ENCODE data around the gene GFER. TPM values are rescaled to one million over a fixed set of nuclear protein-coding genes. Genes with fewer than 3 reads are reported as not detected.
A peak's percentile ranks its signal among the peaks of the same experiment; 100 is the strongest.

GFER gene
- polyA plus RNA-seq, 1 experiment: 15.8 TPM

GRCh38 chr16:2025251-2025650, 41.3 kb downstream of the GFER start:
- no peak for TF ChIP-seq CTCF (IDR thresholded peaks at IDR 0.05; ENCODE audit: low read depth, low read length)
- H3K9me3 ChIP-seq (ENCODE audit: control insufficient read depth, insufficient read depth, low read length): no peaks in the 10 kb centered on the region; the same call in 1 of the 2 replicates
- CTCF ChIA-PET: interaction anchor here (4.6 to 5.4 kb wide), 2 partner anchors 31 to 115 kb away, joined by 49 to 87 read pairs; no protein-coding TSS in a partner anchor
- H3K27ac ChIP-seq (ENCODE audit: low read depth, low read length): no peak overlapping the region
- no peak overlapping the region for H3K4me3 ChIP-seq (ENCODE audit: low read depth, low read length)
- DNase-seq (ENCODE audit: low read depth, low spot score): no peak
- POLR2A ChIA-PET: interaction anchor here (1.1 to 3.8 kb wide), 2 partner anchors 61 to 130 kb away, joined by 3 to 22 read pairs; partner anchors contain the start of gene TRAF7
- peaks cover under 1% of the 10 kb centered on the region for H3K27me3 ChIP-seq (ENCODE audit: control insufficient read depth, insufficient read depth, low read length)

GRCh38 chr16:2025878-2026460, 42.0 kb downstream of the GFER start:
- Histone ChIP-seq H3K9me3 (ENCODE audit: control insufficient read depth, insufficient read depth, low read length) (no peaks in the 10 kb centered on the region; the same call in 1 of the 2 replicates), H3K27me3 (ENCODE audit: control insufficient read depth, insufficient read depth, low read length) (no peaks in the 10 kb centered on the region), H3K27ac (ENCODE audit: low read depth, low read length) (no peak overlapping the region), H3K4me3 (ENCODE audit: low read depth, low read length) (peak overlapping the region; percentile 50)
- no peak for TF ChIP-seq CTCF (IDR thresholded peaks at IDR 0.05; ENCODE audit: low read depth, low read length)
- POLR2A ChIA-PET: interaction anchor here (3.8 kb wide), 1 partner anchor 129 kb away, joined by 22 read pairs; the partner anchor contains the start of gene TRAF7
- no peak for DNase-seq (ENCODE audit: low read depth, low spot score)
- CTCF ChIA-PET: interaction anchor here (4.6 to 5.4 kb wide), 2 partner anchors 30 to 114 kb away, joined by 49 to 87 read pairs; no protein-coding TSS in a partner anchor

GRCh38 chr16:2026461-2027023, 42.5 kb downstream of the GFER start, which contains the start of gene NHERF2:
Gene NHERF2 (plus strand): TSS chr16:2026902. CDS start chr16:2027006, 104 bp downstream.
- Histone ChIP-seq H3K27me3 (ENCODE audit: control insufficient read depth, insufficient read depth, low read length) (no peaks in the 10 kb centered on the region), H3K4me3 (ENCODE audit: low read depth, low read length) (peak within 1 kb of the TSS; percentile 72), H3K9me3 (ENCODE audit: control insufficient read depth, insufficient read depth, low read length) (no peaks in the 10 kb centered on the region; the same call in 1 of the 2 replicates), H3K27ac (ENCODE audit: low read depth, low read length) (no peak within 1 kb of the TSS)
- TF ChIP-seq CTCF (IDR thresholded peaks at IDR 0.05; ENCODE audit: low read depth, low read length): no peak
- ChIA-PET POLR2A (interaction anchor here (1.0 to 1.7 kb wide), 3 partner anchors 13 to 129 kb away, joined by 3 to 11 read pairs (median 4); partner anchors contain the start of gene TRAF7), CTCF (interaction anchor here (0.6 to 4.6 kb wide), 3 partner anchors 30 to 164 kb away, joined by 4 to 49 read pairs (median 4); no protein-coding TSS in a partner anchor)
- no peak for DNase-seq (ENCODE audit: low read depth, low spot score)

- Histone ChIP-seq H3K9me3 (ENCODE audit: control insufficient read depth, insufficient read depth, low read length) (no peaks in the 10 kb centered on the region; the same call in 1 of the 2 replicates), H3K27me3 (ENCODE audit: control insufficient read depth, insufficient read depth, low read length) (no peaks in the 10 kb centered on the region), H3K4me3 (ENCODE audit: low read depth, low read length) (peak overlapping the region; percentile 72), H3K27ac (ENCODE audit: low read depth, low read length) (no peak overlapping the region)
- ChIA-PET CTCF (interaction anchor here (0.6 to 1.8 kb wide), 3 partner anchors 56 to 165 kb away, joined by 4 to 8 read pairs (median 4); no protein-coding TSS in a partner anchor), POLR2A (interaction anchor here (1.0 to 1.7 kb wide), 3 partner anchors 12 to 128 kb away, joined by 3 to 11 read pairs (median 4); partner anchors contain the start of gene TRAF7)
- TF ChIP-seq CTCF (IDR thresholded peaks at IDR 0.05; ENCODE audit: low read depth, low read length): no peak
- no peak for DNase-seq (ENCODE audit: low read depth, low spot score)
Measured at GRCh38 chr16:2027024-2028010, 43.3 kb downstream of the GFER start.

All from AG04450 (cell line).